Stimulated activated naive CD4-positive, alpha-beta T cell treated with Interleukin-2 at 50 U/mL for 16 hours (primary cell): ENCODE measurements around the gene SLC6A3.
"Not testable (repeated sequence)": the region's sequence is repeated elsewhere in the genome, so short reads cannot be mapped to it uniquely, and the experiment has no call there.

Source experiments
- DNase-seq: peaks from one replicate; lab custom pipeline; 2025; lab: John Stamatoyannopoulos, UW

Gene SLC6A3

DNA sequence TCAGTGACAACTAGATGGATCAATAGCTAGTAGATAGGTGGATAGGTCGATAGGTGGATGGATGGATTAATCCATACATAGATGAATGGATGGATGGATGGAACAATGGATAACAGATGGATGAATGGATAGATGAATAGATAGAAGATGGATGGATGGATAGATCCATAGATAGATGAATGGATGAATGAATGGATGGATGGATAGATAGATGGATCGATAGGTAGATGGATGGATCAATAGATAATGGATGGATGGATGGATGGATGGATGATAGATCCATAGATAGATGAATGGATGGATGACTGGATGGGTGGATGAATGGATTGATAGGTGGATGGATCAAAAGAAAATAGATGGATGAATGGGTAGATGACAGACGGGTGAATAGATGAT lies 5.1 kb downstream of the SLC6A3 start:
- no peak for DNase-seq

GRCh38 chr5:1439388-1440097 lies 5.7 kb downstream of the SLC6A3 start:
- no peak for DNase-seq

GRCh38 chr5:1438871-1439270 lies 6.4 kb downstream of the SLC6A3 start:
- DNase-seq, result no peak

DNA sequence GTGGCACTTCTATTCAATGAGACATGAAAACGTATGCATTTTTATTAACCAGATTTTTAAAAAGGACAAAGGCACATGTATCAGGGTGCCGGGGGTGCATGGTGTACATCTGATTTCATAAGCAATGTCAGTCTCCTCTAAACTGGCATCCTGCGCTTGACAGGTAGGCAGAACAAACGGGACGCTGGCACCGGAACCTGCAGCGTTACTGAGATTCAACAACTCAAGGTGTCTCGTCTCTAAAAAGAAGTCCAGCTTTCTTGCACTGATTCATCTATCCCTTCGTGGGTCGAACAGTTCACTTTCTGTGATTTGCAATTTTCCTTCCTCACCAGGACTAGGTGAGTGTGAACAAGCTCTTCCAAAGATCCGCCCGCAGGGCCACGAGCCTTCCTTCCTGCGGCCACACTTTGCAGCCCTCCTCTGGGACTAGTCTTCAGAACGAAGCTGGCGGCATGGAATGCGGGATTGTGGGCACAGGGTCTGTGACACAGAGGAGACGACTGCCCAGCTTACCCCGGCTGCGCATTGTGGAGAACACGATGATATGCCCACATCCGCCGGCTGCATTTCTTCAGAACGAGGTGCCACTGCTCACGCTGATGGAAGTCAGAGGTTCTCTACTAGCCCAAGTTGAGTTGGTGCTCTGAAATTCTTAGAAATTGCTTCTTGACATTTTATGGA lies 7.2 kb downstream of the SLC6A3 start:
- no peak for DNase-seq

DNA sequence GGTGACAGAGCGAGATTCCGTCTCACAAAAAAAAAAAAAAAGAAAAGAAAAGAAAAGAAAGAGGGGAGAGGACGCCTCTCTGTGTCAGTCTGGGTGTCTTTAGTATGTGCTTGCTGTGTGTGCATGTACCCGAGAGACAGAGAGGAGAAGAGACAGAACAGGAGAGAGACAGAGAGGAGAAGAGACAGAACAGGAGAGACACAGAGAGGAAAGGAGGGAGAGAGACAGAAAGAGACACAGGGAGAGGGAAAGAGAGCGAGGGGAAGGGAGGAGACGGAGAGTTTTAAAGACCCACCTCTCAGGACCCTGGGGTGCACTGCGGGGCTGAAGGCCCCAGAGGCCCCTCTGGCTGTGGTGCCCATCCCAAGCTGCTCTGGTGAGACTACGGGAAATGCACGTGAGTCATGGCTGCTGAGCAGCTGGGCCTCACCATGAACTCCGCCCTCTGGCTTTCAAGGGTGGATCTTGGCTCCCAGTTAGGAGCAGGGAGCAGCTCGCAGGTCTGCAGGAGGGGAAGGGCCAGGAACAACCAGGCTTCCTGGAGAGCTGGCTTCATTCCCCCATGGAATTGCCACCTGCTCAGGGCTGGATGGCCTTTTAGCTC lies 7.9 kb downstream of the SLC6A3 start:
- DNase-seq, result no peak

GRCh38 chr5:1436681-1437080 lies 8.6 kb downstream of the SLC6A3 start:
- no peak for DNase-seq

DNA sequence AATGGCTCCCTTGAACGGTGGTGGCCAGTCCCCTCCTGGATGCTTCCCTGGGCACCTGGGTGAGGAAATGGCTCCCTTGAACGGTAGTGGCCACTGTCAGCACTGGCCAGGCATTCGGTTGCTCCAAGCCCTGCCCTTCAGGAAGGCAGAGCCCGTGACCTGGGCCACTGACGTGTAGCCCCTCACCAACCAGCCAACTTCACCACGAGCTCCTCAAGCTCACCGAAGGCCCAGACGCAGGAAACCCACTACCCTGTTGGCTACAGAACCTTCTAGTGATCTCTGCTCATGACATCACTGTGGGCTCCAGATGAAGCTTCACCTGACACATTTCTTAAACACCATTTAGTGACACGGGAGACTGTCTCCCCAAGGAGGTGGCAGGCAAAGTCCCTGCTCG lies 9.2 kb downstream of the SLC6A3 start:
- no peak for DNase-seq

- DNase-seq, result no peak
These were observed 9.9 kb downstream of the SLC6A3 start for GRCh38 chr5:1435369-1435768.

DNA sequence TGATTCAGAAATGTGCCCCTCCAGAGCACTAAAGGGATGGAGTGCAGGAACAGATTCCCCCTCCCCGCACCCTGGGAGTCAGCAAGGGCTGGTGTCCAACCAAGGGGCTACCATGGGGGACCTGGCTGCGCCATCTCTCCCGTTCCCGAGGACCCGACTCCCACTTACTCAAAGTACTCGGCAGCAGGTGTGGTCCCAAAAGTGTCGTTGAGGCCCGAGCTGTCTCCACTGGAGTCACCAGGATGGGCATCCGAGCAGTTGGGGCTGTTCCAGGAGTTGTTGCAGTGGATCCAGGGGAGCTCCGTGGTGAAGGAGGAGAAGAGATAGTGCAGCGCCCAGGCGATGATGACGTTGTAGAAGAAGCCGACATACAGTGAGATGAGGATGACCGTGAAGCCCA lies 12.9 kb downstream of the SLC6A3 start:
- DNase-seq, result no peak

GRCh38 chr5:1431896-1432295 lies 13.3 kb downstream of the SLC6A3 start:
- DNase-seq, result no peak

DNA sequence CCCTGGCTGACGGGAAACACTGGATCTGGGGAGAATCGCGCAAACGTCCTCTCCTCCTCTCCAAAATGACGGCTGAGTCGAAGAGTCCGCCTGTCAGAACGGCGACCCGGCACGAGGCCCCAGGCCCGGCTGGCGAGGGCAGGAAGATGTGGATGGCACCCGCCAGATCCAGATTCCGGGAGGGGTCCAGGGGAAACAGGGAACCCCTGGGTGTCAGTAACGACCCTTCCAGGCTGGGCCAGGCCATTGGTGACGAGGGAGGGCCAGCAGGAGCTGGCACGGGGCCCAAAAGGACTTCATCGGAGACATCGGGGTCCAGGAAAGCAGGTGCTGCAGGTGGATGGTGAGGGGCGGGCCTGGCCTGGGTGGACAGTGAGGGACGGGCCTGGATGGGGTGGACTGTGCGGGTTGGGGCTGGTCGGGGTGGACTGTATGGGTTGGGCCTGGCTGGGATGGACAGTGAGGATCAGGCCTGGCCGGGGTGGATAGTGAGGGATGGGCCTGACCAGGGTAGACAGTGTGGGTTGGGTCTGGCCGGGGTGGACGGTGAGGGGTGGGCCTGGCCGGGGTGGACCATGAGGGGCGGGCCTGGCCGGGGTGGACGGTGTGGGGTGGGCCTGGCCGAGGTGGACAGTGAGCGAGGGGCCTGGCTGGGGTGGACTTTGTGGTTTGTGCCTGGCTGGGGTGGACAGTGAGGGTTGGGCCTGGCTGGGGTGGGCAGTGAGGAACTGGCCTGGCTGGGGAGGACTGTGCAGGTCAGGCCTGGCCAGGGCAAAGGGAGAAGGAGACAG lies 14.0 kb downstream of the SLC6A3 start:
- no peak for DNase-seq

- no peak for DNase-seq
These were observed 15.0 kb downstream of the SLC6A3 start for GRCh38 chr5:1430121-1430795.

- no peak for DNase-seq
These were observed 15.7 kb downstream of the SLC6A3 start for GRCh38 chr5:1429496-1429895.

GRCh38 chr5:1429066-1429465 lies 16.2 kb downstream of the SLC6A3 start:
- no peak for DNase-seq

DNA sequence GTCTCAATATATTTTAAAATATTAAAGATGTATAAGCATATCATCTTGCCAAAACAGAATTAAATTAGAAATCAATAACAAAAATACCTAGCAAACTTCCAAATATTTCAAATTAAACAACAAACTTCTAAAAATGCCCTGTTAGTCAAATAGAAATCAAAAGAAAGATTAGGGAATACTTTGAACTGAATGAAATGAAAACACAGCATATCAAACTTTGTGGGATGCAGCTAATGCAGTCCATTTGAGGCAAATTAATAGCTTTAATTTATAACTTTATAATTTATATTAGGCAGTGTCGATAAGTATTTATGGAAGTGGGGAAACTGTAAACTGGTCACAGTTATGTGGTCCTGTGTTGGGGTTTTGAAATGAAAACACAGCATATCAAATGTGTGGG lies 17.1 kb downstream of the SLC6A3 start:
- no peak for DNase-seq

- DNase-seq, result no peak
These were observed 20.5 kb downstream of the SLC6A3 start for GRCh38 chr5:1424716-1425115.

GRCh38 chr5:1423901-1424603 lies 21.2 kb downstream of the SLC6A3 start:
- no peak for DNase-seq

GRCh38 chr5:1422522-1422921 lies 22.7 kb downstream of the SLC6A3 start:
- not testable (repeated sequence) for DNase-seq

GRCh38 chr5:1421521-1422341 lies 23.5 kb downstream of the SLC6A3 start:
- no peak for DNase-seq
